DMS53 treated with DMSO at 0.1 percent for 48 hours (cell line): ENCODE data around the gene BBS5.
A peak's percentile ranks its signal among the peaks of the same experiment; 100 is the strongest.
"Not testable (repeated sequence)": the region's sequence is repeated elsewhere in the genome, so short reads cannot be mapped to it uniquely, and the experiment has no call there.

Experiments used
- DNase-seq: peaks from one replicate; lab custom pipeline; 2025; ENCODE audit not compliant: unreplicated experiment; lab: John Stamatoyannopoulos, UW

BBS5 gene

GRCh38 chr2:169485650-169486138 is 6.4 kb downstream of the BBS5 start:
- no peak for DNase-seq

- DNase-seq = no peak
Measured at GRCh38 chr2:169486487-169486886, 7.2 kb downstream of the BBS5 start.

DNA sequence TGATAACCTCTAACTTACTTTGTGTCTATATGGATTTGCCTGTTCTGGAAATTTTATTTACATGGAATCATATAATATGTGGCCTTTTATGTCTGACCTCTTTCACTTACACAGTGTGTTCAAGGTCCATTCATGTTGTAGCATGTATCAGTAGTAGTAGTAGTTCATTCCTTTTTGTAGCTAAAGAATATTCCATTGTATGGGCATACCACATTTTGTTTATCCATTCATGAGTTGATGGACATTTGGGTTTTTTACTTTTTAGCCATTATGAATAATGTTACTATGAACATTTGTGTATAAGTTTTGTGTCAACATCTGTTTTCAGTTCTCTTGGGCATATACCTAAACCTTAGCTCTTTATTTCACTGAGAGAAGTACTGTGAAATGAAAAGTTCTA is 11.5 kb downstream of the BBS5 start:
- DNase-seq = no peak

- DNase-seq = no peak
Measured at GRCh38 chr2:169491378-169491777, 12.1 kb downstream of the BBS5 start.

DNA sequence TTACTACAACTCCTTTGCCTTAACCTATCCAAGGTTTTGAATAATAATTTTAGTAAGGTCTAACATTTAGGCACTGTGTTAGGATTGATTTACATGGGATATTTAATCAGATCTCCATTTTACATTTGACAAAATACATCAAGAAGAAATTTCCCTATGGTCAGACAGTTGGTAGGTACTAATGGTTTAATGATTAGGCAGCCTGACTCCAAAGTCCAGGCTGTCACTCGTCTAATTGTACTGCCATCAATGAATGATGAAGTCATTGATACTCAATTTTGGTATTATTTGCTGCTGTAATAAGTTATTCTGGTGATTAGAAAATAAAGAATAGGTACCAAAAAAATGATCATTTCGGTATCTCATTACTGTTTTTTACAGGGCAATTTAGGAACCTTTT is 14.1 kb downstream of the BBS5 start:
- no peak for DNase-seq

DNA sequence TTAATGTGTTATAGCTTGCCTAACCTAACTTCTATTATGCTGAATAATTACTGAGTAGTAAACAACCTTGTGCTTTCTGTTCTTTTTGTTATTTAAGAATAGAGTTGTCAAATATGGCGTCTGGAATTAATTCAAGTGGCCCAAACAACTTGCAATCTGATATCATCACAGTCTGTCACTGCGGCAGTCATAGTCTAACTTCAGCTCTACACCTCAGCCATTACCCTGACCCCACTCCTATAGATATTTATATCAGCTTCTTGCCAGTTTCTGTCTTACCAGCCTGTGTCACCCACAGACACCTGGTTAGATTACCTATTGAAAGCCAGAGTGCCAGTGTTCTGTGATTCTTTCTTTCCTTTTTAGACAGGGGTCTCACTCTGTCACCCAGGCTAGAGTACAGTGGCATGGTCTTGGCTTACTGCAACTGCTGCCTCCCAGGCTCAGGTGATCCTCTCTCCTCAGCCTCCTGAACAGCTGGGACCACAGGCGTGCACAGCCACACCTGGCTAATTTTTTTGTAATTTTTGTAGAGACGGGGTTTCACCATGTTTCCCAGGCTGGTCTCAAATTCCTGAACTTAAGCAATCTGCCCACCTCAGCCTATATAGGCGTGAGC is 16.1 kb downstream of the BBS5 start:
- DNase-seq = no peak

- DNase-seq = no peak
Measured at GRCh38 chr2:169504651-169505050, 25.4 kb downstream of the BBS5 start.

- peak; percentile 100 for DNase-seq
Measured at GRCh38 chr2:169507698-169508097, 28.4 kb downstream of the BBS5 start.

- peak; percentile 70 for DNase-seq
Measured at GRCh38 chr2:169509298-169509885, 30.1 kb downstream of the BBS5 start, which contains the start of gene KLHL41. Gene KLHL41, plus strand, starts transcription at chr2:169509702. Its CDS starts 77 bp downstream, at chr2:169509779.

GRCh38 chr2:169509955-169510354 is 30.7 kb downstream of the BBS5 start:
- DNase-seq = no peak

GRCh38 chr2:169510496-169510895 is 31.2 kb downstream of the BBS5 start:
- DNase-seq = peak; percentile 36

GRCh38 chr2:169511818-169512217 is 32.5 kb downstream of the BBS5 start:
- no peak for DNase-seq

DNA sequence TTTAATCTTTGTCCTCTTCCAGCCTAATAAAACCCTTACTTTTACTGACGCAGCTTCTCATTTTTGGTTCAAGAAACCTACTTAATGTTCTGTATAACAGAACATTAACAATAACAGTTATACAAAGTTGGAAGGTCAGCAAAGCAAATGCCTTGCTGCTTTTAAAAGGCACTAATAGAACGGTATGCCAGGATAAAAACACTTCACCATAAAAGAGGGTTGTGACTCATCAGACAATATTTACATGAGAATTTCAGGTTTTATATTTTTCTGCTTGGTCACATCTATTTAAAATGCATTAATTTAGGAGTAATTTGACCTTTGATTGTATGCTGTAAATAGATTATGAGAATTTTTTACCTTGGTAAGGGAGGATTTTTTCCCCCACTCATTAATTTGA is 33.2 kb downstream of the BBS5 start:
- peak; percentile 94 for DNase-seq

- no peak for DNase-seq
Measured at GRCh38 chr2:169513094-169513493, 33.8 kb downstream of the BBS5 start.

- no peak for DNase-seq
Measured at GRCh38 chr2:169513926-169514325, 34.6 kb downstream of the BBS5 start.

DNA sequence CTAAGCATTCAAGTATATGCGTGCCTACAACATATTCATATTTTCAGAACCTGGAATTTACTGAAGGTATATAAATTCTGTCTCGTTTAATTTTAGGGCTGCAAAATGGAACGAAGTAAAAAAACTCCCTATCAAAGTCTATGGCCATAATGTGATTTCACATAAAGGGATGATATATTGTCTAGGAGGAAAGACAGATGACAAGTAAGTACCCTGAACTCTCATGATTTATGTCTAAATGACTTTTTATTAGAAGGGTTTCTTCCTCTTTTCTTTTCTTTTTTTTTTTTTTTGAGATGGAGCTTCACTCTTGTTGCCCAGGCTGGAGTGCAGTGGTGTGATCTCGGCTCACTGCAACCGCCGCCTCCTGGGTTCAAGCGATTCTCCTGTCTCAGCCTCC is 35.5 kb downstream of the BBS5 start:
- DNase-seq = not testable (repeated sequence)

DNA sequence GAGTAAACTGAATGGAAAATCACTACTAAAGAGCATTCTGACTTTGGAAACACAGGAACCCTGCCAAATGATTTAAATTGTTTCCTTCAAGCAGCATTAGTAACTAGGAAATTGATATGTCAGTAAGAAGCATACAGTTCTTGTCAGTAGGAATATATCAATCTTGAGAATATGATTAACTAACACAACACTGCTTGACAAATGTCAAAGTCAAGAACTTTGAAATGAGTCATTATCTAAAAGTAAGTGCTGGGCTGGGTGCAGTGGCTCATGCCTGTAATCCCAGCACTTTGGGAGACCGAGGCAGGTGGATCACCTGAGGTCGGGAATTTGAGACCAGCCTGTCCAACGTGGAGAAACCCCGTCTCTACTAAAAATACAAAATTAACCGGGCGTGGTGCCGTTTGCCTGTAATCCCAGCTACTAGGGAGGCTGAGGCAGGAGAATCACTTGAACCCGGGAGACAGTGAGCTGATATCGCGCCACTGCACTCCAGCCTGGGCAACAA is 37.2 kb downstream of the BBS5 start:
- DNase-seq = not testable (repeated sequence)

DNA sequence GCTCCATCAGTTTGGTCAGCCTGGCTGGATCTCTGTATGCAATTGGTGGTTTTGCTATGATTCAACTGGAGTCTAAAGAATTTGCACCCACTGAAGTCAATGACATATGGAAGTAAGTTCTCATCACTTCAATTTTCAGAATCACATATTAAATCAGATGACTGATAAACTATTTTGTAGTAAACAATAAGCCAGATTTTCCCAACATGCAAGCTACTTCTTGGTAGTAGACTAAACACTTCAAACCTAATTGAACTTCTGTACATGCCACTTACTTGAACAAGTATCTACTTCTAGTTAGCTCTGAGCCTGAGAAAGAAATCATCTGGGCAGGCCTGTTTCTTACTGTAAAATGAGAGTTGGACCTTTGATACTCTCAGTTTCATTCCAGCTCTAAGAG is 41.6 kb downstream of the BBS5 start:
- no peak for DNase-seq

DNA sequence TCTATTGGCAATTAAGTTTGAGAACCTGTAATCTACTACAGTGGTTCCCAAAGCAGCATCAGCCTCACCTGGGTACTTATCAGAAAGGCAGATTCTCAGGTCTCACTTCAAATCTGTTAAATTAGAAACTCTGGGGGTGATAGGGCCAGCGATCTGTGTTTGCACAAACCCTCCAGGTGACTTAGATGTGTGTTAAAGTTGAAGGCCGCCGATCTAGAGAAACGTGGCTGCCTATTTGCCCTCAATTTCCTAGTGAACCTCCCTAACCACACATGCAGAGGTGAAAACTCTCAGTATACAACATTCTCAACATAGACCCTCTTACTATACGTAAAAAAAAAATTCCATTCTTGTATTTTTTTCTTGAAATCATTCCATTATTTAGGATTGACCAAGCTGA is 44.4 kb downstream of the BBS5 start:
- no peak for DNase-seq

DNA sequence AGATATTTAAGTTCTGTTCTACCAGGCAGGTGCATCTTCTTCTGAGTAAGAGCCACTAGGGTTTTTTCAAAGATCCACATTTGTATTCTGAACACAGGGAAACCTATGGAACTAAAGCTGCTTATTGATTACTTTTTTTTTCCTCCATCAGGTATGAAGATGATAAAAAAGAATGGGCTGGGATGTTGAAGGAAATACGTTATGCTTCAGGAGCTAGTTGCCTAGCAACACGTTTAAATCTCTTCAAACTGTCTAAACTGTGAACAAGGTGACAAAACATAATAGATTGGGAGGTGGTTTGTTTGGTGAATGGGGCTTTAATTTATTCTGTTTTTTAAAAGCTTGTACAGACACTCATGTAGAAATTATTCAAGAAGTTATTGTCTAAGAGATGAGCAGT is 46.1 kb downstream of the BBS5 start:
- no peak for DNase-seq

DNA sequence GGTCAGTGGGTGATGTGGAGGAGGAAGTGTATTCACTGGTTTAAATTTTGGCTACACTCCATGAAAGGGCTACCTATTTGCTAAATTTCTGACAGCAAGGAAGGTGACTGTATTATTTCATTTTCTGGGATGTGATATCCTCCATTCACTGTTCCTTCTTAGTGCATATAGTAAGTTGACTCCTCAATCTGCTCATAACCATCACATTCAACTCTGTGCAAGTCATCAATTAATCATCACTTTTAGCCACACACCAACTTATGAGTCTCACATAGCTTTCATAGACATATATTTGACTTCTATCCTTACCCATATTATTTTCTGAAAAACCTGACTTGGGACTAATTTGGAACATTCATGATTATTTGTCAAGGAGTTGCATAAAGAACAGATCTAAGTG is 47.2 kb downstream of the BBS5 start:
- DNase-seq = no peak

- DNase-seq = peak; percentile 69
Measured at GRCh38 chr2:169528271-169528701, 49.0 kb downstream of the BBS5 start.

- not testable (repeated sequence) for DNase-seq
Measured at GRCh38 chr2:169539460-169539859, 60.2 kb downstream of the BBS5 start.
